GM21515 (cell line): Measurements from ENCODE around the gene RO60.
A peak's percentile ranks its signal among the peaks of the same experiment; 100 is the strongest.
"Not testable (repeated sequence)": the region's sequence is repeated elsewhere in the genome, so short reads cannot be mapped to it uniquely, and the experiment has no call there.

Source experiments
- ATAC-seq: cut with Tn5 transposase; IDR thresholded peaks from one replicate; pipeline ENCODE4 v1.9.1; 2021; ENCODE audit not compliant: unreplicated experiment

RO60 gene

DNA sequence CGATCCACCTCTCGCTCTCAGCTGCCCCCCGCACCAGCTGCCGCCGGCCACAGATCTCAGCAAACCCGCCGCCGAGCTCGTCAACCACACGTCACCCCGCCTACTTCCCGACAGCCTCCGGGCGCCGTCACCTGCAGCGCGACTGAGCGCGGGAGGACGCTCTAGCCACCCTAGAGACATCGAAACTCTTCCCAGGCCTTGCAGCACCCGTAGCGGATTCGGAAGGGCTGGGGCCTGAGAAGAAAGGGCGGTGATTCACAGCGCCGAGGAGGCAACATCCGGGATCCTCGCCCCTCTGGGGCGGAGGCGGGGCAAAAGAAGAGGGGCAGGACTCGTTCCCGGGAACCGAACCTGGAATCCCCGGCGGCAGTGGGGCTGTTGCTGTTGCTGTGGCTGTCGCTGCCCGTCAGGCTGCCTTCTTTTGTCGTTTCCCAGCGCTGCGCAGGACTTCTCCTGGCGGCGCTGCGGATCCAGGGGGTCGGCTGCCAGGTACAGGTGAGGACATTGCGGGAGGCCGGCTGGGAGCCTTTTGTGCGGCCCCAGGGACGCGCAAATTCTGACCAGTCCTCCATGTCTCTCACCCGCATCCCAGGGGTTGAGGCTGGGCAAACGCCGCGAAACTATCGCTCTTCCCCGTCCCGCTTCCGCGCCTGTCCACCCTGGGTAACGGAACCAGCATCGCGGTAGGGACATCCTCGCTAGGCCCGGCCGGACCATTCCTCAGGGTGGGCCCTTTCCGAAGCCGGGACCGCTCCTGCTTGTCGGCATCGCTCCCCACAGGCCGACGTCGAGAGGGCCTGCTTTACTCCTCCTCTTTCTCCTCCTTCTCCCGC is at the start of gene RO60, which contains the start of gene UCHL5:
RO60 (plus strand) TSS at position 331 of the 833 bp plus-strand sequence. CDS start 9,443 bp downstream, outside the sequence.
UCHL5 (minus strand) TSS at position 79 of the 833 bp plus-strand sequence. CDS start 100 bp downstream, outside the sequence.
- peak; percentile 93 for ATAC-seq

DNA sequence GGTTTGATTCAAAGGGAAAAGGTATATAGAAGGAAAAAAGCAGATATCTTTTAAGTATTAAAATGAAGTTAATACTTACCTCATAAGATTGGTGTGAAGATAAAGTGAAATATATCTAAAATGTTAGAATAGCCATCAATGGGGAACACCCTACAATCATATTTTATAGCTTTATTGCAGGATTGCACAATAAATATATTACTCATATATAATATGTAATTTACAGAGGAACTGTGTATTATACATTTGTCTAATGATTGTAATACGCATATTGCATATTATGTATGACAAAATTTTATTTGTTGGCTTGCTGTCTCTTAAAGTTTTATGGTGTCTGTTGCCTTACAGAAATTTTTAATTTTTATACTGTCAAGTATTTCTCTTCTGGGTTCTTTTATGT is 48.0 kb upstream of the RO60 start:
- no peak for ATAC-seq

DNA sequence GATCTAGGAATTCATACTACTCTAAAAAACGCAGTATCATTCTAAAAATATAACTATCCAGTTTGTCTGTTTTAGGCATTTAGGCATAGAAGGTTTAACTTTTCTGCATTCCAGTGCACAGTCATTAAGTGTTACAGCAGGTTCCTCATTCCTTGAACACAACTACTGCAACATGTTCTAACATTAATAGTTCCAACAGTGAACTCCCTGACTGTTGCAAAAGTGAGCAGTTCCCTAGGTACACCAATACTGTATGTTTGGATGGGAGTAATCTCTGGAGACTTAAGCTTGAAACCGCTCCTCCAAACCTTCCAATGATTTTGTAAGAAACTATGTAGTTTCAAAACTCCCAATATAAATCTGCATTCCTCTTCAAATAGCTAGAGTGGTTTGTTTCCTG is 46.4 kb upstream of the RO60 start:
- ATAC-seq: no peak

DNA sequence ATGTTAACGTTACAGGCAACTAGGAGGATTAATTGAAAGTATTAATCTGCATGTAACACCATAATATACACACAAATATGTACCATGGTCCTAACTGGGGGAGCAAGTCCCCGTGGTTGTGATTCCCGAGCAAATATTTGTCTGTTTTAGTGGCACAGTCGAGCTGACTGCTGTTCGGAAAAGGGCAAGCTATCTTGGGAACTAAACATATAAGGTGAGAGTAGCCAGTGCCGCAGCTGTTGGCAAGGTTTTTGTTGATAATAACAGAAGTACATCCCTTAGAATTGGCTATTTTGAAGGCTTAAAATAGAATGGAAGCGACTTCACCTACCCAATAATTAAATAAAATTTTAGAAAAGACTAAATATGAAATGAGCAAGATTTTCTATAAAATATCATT is 45.7 kb upstream of the RO60 start:
- ATAC-seq: no peak

DNA sequence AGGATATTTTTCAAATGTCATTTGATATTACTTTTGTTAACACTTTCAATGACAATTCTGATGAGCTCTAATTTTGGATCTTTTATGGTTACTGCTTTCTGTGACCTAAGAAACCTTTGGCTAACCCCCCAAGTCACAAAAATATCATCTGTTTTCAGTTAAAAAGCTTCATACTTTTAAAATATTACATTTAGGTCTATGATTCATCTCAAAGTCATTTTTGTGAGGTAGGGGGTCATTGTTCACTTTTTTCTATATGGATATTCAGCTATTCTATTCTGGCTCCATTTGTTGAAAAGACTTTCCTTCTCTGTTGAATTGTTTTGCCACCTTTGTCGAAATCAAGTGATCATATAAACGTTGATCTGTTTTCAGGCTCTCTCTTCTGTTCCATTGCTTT is 45.0 kb upstream of the RO60 start:
- no peak for ATAC-seq

DNA sequence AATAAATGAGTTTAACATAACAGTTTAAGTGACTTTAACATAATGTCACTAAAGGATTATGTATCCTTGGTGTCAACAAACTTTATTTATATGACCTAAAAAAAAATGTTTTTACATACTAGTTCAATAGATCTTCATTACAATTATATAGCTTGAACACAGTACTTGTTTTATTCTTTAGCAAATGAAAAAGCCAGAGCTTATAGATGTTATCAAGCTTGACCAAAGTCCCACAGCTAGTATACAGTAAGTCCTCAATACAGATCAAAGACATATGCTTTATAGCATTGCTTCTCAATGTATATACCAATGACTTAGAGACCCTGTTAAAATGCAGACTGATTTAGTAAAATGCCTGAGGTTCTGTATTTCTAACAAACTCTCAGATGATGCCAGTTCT is 42.6 kb upstream of the RO60 start:
- no peak for ATAC-seq

DNA sequence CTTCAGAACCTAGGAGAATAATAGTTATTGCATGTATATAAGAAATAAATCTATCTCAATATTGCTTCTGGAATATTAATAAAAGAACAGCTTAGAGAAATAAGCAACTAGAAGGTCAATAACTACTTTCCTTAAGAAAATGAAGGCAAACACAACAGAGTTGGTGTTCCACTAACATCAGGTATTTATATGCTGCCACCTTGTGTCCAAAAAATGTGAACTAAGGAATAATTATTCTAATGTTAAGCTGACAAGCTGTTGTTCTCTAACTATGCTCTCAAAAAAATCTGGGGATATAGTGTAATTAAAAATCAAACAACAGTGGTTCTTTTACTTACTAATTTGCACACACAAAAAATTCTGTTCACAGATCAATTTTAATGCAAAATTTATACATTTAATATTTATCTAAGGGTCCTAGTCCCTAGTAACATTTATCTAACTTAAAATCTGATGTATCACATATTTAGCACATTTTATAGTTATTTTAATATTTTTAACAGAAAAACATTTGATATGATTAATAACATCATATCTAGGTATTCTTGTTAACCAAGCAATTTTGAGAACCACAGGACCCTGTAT is 39.9 kb upstream of the RO60 start:
- peak; percentile 71 for ATAC-seq

DNA sequence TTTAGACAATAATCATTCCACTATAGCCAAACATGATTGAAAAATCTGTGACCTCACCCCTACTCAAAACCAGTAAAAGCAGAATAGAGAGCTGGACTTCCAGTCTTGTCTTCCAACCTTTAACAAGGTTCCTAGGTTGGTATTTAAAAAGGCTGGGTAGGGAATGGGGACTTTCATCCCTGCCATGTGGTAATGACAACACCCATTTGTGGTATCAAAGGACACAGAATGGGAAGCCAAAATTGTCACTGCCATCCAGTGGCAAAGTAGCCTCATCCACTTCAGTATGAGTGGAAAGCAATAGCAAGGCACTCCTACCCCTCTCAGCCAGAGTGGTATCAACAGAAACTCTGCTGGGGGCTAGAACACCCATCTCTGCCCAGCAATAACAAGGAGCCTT is 34.2 kb upstream of the RO60 start:
- ATAC-seq: no peak

DNA sequence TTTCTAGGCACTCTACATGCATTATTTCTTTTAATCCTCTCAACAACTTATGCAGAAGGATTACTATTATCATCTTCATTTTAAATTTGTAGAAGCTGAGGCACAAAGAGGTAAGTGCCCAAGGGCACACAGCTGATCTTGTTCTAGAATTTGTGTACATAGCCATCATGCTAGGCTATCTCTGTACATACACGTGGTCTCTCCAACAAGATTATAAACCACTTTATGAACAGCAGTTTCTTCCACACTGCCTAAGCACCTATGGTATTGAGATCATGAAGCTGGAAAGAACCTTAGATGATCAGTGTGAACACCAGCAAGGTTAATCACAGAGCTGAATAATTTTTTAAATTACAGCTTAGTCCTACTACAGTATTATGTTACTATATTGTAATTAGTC is 29.1 kb upstream of the RO60 start:
- ATAC-seq: no peak

DNA sequence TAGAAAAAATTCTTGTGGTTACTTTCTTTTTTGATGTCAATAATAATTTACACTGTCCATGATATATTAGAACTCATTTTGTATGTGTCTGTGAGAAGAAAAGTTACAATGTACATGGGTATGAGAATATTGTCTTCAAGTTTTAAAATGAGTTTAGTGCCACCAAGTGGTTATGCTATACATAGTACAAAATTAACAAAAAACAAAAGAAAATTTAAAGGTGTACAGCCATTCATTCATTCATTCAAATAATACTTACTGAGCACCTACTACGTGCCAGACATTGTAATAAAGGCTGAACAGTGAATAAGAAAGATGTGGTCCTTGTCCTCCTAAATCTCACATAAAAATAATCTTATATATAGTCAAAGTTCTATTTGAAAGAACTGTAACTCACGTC is 28.0 kb upstream of the RO60 start:
- no peak for ATAC-seq

DNA sequence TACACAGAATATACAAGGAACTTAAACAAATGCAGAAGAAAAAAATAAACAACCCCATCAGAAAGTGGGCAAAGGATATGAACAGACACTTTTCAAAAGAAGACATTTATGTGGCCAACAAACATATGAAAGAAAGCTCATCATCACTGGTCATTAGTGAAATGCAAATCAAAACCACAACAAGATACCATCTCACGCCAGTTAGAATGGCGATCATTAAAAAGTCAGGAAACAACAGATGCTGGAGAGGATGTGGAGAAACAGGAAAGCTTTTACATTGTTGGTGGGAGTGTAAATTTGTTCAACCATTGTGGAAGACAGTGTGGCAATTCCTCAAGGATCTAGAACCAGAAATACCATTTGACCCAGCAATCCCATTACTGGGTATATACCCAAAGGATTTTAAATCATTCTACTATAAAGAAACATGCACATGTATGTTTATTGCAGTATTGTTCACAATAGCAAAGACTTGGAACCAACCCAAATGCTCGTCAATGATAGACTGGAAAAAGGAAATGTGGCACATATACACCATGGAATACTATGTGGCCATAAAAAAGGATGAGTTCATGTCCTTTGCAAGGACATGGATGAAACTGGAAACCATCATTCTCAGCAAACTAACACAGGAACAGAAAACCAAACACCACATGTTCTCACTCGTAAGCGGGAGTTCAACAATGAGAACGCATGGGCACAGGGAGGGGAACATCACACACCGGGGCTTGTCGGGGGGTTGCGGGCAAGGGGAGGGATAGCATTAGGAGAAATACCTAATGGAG is 26.6 kb upstream of the RO60 start:
- ATAC-seq: not testable (repeated sequence)

DNA sequence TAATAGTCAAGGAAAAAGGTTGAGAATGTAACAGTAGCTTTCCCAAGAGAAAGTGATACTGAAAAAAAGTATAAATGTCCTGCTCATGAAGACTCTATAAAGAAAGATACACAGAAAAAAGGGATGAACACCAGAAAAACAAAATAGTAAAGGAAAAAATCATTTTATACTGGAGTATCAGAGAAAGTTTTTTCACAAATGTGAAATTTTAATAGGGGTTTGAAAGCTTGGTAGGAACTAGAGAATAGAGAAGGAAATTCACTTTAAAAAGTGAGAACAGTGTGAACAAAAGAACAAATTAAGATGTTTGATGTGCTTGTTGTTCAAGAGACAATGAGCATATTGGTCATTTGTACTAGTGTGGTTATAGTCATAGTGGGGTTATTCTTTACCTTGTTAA is 25.8 kb upstream of the RO60 start:
- no peak for ATAC-seq

DNA sequence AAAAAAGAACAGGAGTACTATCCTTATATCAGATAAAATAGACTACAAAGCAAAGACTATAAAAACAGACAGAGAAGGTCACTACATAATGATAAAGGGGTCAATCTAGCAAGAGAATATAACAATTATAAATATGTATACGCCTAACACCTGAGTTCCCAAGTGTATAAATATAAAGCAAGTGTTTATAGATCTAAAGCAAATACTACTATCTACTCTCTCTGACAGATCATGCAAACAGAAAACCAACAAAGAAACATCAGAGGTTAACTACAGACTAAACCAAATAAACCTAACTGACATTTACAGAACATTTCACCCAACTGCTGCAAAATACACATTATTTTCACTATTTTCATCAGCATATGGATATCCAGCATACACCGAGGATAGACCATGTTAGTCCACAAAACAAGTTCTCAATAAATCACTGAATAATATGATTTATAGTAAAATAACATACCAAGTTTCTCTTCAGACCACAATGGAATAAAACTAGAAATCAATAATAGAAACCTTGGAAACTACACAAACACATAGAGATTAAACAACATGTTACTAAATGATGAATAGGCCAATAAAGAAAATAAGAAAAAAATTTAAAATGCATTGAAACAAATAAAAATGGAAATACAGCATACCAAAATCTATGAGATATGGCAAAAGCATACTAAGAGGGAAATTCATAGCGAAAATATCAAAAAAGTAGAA is 22.9 kb upstream of the RO60 start:
- no peak for ATAC-seq

DNA sequence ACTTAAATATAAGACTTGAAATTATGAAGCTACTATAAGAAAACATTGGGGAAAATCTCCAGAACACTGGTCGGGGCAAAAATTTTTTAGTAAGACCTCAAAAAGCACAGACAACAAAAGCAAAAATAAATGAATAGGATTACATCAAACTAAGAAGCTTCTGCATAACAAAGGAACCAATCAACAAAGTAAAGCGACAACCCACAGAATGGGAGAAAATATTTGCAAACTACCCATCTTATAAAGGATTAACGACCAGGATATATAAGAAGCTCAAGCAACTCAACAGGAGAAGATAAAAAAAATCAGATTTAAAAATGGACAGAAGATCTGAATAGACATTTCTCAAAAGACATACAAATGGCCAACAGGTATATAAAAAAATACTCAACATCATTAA is 19.4 kb upstream of the RO60 start:
- ATAC-seq: no peak

DNA sequence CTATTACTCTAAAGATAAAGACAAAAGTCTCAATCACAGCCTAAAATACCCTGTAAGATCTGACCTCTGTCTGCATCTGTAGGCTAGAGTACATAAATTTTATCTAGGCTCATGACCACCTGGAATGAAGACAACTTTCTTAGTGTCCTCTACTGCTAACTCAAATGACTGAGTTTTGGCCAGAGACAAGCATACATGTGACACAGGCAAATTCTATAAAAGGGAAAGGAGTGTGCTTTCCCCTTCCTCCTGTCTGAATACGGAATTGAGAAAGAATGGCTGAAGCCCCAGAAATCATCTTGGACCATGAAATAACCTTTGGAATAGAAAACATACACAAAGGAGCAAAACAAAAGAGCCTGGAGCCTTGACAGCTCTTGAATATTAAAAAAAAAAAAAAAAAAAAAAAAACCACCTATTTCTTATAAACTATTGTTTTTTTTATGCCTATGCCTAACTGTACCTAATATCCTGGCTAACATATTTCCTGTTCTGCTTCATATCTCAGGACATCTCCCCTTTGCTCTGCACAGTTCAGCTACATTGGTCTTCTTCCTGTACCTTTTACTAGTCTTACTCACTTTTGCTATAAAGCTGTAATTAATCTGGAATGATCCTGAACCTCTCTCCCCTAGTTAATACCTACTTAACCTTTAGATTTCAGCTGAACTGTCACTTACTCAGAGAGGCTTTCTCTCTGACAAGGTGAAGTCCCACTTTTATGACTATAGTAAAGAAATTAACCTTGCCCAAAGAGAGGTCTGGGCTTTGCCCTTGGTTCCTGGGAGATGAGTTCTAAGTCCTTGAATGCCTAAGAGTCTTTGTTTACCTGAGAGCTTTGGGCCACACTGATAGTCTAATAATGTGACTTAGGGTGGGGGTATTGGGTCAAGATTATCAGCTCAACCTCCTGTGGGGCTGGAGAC is 16.4 kb upstream of the RO60 start:
- ATAC-seq: no peak

DNA sequence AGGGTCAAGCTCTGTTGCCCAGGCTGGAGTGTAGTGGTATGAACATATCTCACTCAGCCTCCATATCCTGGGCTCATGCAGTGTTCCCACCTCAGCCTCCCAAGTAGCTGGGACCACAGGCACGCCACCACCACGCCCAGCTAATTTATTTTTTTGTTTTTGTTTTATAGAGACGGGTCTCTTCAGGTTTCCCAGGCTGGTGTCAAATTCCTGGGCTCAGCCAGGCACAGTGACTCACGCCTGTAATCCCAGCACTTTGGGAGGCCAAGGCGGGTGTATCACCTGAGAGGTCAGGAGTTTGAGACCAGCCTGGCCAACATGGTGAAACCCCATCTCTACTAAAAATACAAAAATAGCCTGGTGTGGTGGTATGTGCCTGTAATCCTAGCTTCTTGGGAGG is 10.5 kb upstream of the RO60 start:
- not testable (repeated sequence) for ATAC-seq

DNA sequence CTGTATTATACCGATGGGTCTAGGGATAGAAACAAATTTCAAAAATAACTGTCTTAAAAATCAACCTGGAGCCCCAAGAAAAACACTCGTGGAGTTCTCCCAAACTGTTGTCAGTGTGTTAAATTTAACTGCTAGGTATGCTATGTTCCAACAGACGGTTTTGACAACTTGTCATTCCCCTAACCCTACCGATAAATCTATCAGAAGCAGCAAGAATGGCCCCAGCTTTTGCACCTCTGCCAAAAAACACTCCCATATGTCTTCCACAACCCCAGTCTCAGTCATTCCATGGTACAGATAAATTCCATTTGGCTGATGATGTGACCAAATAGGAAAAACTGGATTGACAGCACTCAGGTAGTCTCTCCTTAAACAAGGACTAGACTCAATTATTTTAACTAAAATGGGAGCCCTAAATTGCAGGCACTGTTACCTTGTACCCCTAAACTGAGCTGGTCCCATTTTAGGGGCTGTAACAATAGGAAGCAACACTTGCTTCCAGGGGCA is 5.2 kb upstream of the RO60 start:
- ATAC-seq: no peak

DNA sequence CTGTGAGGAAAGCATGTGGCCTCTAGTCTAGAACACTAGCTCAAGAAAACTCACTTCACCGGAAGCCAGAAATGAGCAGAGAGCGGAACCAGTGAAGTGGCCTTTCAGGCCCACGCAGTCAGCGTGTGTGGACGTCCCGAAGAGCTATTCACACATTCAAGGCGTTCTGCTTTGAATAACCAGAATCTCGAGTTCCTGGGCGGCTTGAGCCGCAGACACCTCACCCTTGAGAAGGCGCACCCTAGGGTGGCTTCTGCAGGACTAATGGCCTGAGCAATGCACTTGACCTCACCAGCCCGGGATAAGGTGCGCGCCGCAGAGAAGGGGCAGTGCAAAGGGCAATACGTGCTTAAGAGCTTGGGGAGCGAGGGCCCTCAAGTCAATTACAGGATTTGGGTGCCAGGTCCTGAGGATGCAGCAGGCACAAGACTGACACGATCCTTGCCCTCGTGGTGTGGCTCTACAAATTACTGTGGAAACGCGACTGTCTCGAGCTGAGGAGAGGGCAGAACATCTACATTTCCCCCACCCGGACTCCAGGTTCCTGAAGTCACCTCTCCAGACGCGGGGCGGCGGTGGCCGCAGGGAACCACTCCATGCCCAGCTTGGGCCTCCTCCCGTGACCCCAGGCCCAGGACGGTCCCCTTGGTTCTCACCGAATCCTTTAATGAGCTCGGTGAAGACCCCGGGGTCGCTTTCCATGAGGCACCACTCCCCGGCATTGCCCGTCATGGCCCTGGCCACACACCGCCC is 707 bp upstream of the RO60 start:
- ATAC-seq: peak; percentile 47

DNA sequence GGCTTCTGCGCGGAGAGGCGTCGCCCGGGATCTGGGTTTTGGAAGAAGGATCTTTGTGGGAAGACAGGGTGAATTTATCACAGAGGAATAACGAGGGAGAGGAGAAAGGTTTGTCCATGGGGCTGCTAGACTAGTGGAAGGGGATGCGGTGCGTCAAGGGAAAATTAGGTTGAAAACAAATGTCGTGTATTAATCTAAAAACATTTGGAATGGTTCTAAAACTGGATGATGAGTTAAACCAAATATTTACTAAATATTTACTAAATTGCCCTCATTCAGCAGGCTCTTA is 647 bp downstream of the RO60 start:
- no peak for ATAC-seq
